BLaER1 (cell line): ENCODE results near the gene PIH1D2.
"Not testable (repeated sequence)": the region's sequence is repeated elsewhere in the genome, so short reads cannot be mapped to it uniquely, and the experiment has no call there.

Experiments
- H3K27ac ChIP-seq: shearing (Covaris generic); formaldehyde crosslinking; 2 replicates; pipeline ENCODE4 v1.8.1; 2022
- H3K27me3 ChIP-seq: shearing (Covaris generic); formaldehyde crosslinking; 2 replicates; pipeline ENCODE4 v1.8.1; 2022
- H3K36me3 ChIP-seq: shearing (Covaris generic); formaldehyde crosslinking; 2 replicates; pipeline ENCODE4 v1.8.1; 2022
- H3K4me1 ChIP-seq: shearing (Covaris generic); formaldehyde crosslinking; 2 replicates; pipeline ENCODE4 v1.8.1; 2022
- H3K4me2 ChIP-seq: shearing (Covaris generic); formaldehyde crosslinking; 2 replicates; pipeline ENCODE4 v1.8.1; 2022
- H3K4me3 ChIP-seq: shearing (Covaris generic); formaldehyde crosslinking; 2 replicates; pipeline ENCODE4 v1.8.1; 2022
- H3K9ac ChIP-seq: shearing (Covaris generic); formaldehyde crosslinking; 2 replicates; pipeline ENCODE4 v1.8.1; 2022
- H3K9me3 ChIP-seq: shearing (Covaris generic); formaldehyde crosslinking; 2 replicates; pipeline ENCODE4 v1.8.1; 2022
- H4K20me1 ChIP-seq: shearing (Covaris generic); formaldehyde crosslinking; 2 replicates; pipeline ENCODE4 v1.8.1; 2022
- Cebpa-rat ChIP-seq: shearing (Covaris generic); IDR thresholded peaks from 2 replicates; pipeline ENCODE4 v1.8.1; 2022

The PIH1D2 gene

GRCh38 chr11:112058103-112058502 is 15.7 kb downstream of the PIH1D2 start:
- Histone ChIP-seq H3K4me2 (no peak overlapping the region), H3K36me3 (peaks cover 88% of the 10 kb centered on the region), H3K4me1 (no peaks in the 10 kb centered on the region), H3K9ac (no peak overlapping the region), H3K4me3 (no peak overlapping the region), H4K20me1 (no peaks in the 10 kb centered on the region), H3K27ac (no peak overlapping the region), H3K27me3 (no peaks in the 10 kb centered on the region), H3K9me3 (no peaks in the 10 kb centered on the region)
- no peak for TF ChIP-seq Cebpa-rat

GRCh38 chr11:112057170-112057569 is 16.6 kb downstream of the PIH1D2 start:
- Histone ChIP-seq H3K27ac (no peak overlapping the region), H3K4me1 (no peaks in the 10 kb centered on the region), H4K20me1 (no peaks in the 10 kb centered on the region), H3K4me2 (no peak overlapping the region), H3K36me3 (peaks cover 91% of the 10 kb centered on the region), H3K4me3 (no peak overlapping the region), H3K9ac (no peak overlapping the region), H3K9me3 (no peaks in the 10 kb centered on the region), H3K27me3 (no peaks in the 10 kb centered on the region)
- TF ChIP-seq Cebpa-rat, result no peak

- Histone ChIP-seq H3K4me1 (no peaks in the 10 kb centered on the region; the same call in 1 of the 2 replicates), H4K20me1 (no peaks in the 10 kb centered on the region; the same call in 1 of the 2 replicates), H3K36me3 (peaks cover 94% of the 10 kb centered on the region), H3K9me3 (peaks cover 6% of the 10 kb centered on the region; the same call in 1 of the 2 replicates), H3K27ac (no peak overlapping the region), H3K27me3 (no peaks in the 10 kb centered on the region), H3K4me3 (no peak overlapping the region), H3K4me2 (no peak overlapping the region), H3K9ac (no peak overlapping the region)
- TF ChIP-seq Cebpa-rat, result no peak
Measured at GRCh38 chr11:112051768-112052167, 22.0 kb downstream of the PIH1D2 start.

- no peak for TF ChIP-seq Cebpa-rat
- Histone ChIP-seq H3K36me3 (peaks cover 94% of the 10 kb centered on the region), H3K4me1 (no peaks in the 10 kb centered on the region; the same call in 1 of the 2 replicates), H3K9ac (no peak overlapping the region), H3K9me3 (peaks cover 6% of the 10 kb centered on the region; the same call in 1 of the 2 replicates), H3K4me2 (no peak overlapping the region), H3K27ac (no peak overlapping the region), H3K4me3 (no peak overlapping the region), H3K27me3 (no peaks in the 10 kb centered on the region), H4K20me1 (no peaks in the 10 kb centered on the region; the same call in 1 of the 2 replicates)
Measured at GRCh38 chr11:112050721-112051120, 23.1 kb downstream of the PIH1D2 start.

GRCh38 chr11:112049777-112050176 is 24.0 kb downstream of the PIH1D2 start:
- H3K36me3 ChIP-seq, result peaks cover 94% of the 10 kb centered on the region
- peaks cover 6% of the 10 kb centered on the region; the same call in 1 of the 2 replicates for H3K9me3 ChIP-seq
- H3K9ac ChIP-seq, result no peak overlapping the region

GRCh38 chr11:112048256-112048655 is 25.6 kb downstream of the PIH1D2 start:
- H4K20me1 ChIP-seq, H3K9ac ChIP-seq, H3K27ac ChIP-seq, H3K9me3 ChIP-seq, H3K4me1 ChIP-seq, H3K4me3 ChIP-seq, H3K27me3 ChIP-seq, H3K4me2 ChIP-seq: not testable (repeated sequence)
- H3K36me3 ChIP-seq, result peaks cover 94% of the 10 kb centered on the region

More at GRCh38 chr11:112049777-112050176, 24.0 kb downstream of the PIH1D2 start:
- Histone ChIP-seq H3K27ac (no peak overlapping the region), H4K20me1 (no peaks in the 10 kb centered on the region; the same call in 1 of the 2 replicates), H3K4me2 (no peak overlapping the region), H3K4me3 (no peak overlapping the region), H3K4me1 (no peaks in the 10 kb centered on the region; the same call in 1 of the 2 replicates), H3K27me3 (no peaks in the 10 kb centered on the region)
- no peak for TF ChIP-seq Cebpa-rat

- not testable (repeated sequence) for H3K4me2 ChIP-seq, H3K4me1 ChIP-seq, H3K4me3 ChIP-seq, H3K27me3 ChIP-seq, H3K27ac ChIP-seq, H3K9me3 ChIP-seq, H4K20me1 ChIP-seq, H3K9ac ChIP-seq
- H3K36me3 ChIP-seq, result peaks cover 94% of the 10 kb centered on the region
Measured at GRCh38 chr11:112046647-112047046, 27.2 kb downstream of the PIH1D2 start.

- Histone ChIP-seq H3K4me2 (no peak overlapping the region), H3K27ac (no peak overlapping the region), H3K27me3 (no peaks in the 10 kb centered on the region)
Measured at GRCh38 chr11:112044961-112045360, 28.9 kb downstream of the PIH1D2 start.

GRCh38 chr11:112042961-112043304 is 30.9 kb downstream of the PIH1D2 start:
- Histone ChIP-seq H3K27me3 (no peaks in the 10 kb centered on the region), H3K4me1 (no peaks in the 10 kb centered on the region), H4K20me1 (no peaks in the 10 kb centered on the region; the same call in 1 of the 2 replicates), H3K4me2 (no peak overlapping the region), H3K4me3 (no peak overlapping the region), H3K9me3 (peaks cover 6% of the 10 kb centered on the region; the same call in 1 of the 2 replicates), H3K9ac (no peak overlapping the region), H3K36me3 (peaks cover 97% of the 10 kb centered on the region), H3K27ac (no peak overlapping the region)
- TF ChIP-seq Cebpa-rat, result no peak

More at GRCh38 chr11:112044961-112045360, 28.9 kb downstream of the PIH1D2 start:
- peaks cover 6% of the 10 kb centered on the region; the same call in 1 of the 2 replicates for H3K9me3 ChIP-seq
- H3K4me1 ChIP-seq, result no peaks in the 10 kb centered on the region
- H3K36me3 ChIP-seq, result peaks cover 94% of the 10 kb centered on the region
- no peak overlapping the region for H3K4me3 ChIP-seq
- no peaks in the 10 kb centered on the region; the same call in 1 of the 2 replicates for H4K20me1 ChIP-seq
- H3K9ac ChIP-seq, result no peak overlapping the region
- no peak for TF ChIP-seq Cebpa-rat

GRCh38 chr11:112042161-112042960 is 31.5 kb downstream of the PIH1D2 start:
- peaks cover 97% of the 10 kb centered on the region for H3K36me3 ChIP-seq

More at GRCh38 chr11:112042161-112042960, 31.5 kb downstream of the PIH1D2 start:
- H3K9ac ChIP-seq, result no peak overlapping the region
- no peaks in the 10 kb centered on the region for H3K4me1 ChIP-seq
- no peak for TF ChIP-seq Cebpa-rat
- no peaks in the 10 kb centered on the region for H3K27me3 ChIP-seq
- peaks cover 3% of the 10 kb centered on the region; the same call in 1 of the 2 replicates for H3K9me3 ChIP-seq
- no peak overlapping the region for H3K4me2 ChIP-seq
- no peak overlapping the region for H3K27ac ChIP-seq
- H4K20me1 ChIP-seq, result no peaks in the 10 kb centered on the region; the same call in 1 of the 2 replicates
- H3K4me3 ChIP-seq, result no peak overlapping the region
